CD14-positive monocyte (primary cell): Measurements from ENCODE around the gene NOP56. TPM values are rescaled to one million over a fixed set of nuclear protein-coding genes. Genes with fewer than 3 reads are reported as not detected.

Experiments
- DNase-seq, 3 donors: peaks; one replicate each; pipeline ENCODE4 v3.0.0-alpha.2; 2011 to 2022
- H2AFZ ChIP-seq: 2 replicates; pipeline ENCODE4 v1.6.0; 2012; ENCODE audit warnings: mild to moderate bottlenecking, low read depth, low read length, inconsistent platforms; ENCODE audit not compliant: insufficient read depth, poor library complexity, severe bottlenecking
- H3K27ac ChIP-seq, 2 donors: 1 replicate in 1 of 2; 2 replicates in 1 of 2; pipeline ENCODE4 v1.5.1; 2012 to 2013; ENCODE audit warnings: low read length in 2 of 2, control low read depth in 1 of 2, inconsistent platforms in 1 of 2, low read depth in 1 of 2, mild to moderate bottlenecking in 1 of 2
- H3K27me3 ChIP-seq, 2 donors: one replicate each; pipeline versions ENCODE4 v1.6.0 to v1.6.1; 2011 to 2013; ENCODE audit warnings: low read length in 2 of 2; ENCODE audit not compliant: control insufficient read depth in 2 of 2, insufficient read depth in 2 of 2
- H3K36me3 ChIP-seq, 2 donors: replicated peaks in 1 of 2; 1 replicate in 1 of 2; 2 replicates in 1 of 2; pipeline versions ENCODE4 v1.5.1 to v1.6.1; 2012 to 2013; ENCODE audit warnings: low read length in 2 of 2, control low read depth in 1 of 2, inconsistent platforms in 1 of 2, mild to moderate bottlenecking in 1 of 2; ENCODE audit not compliant: insufficient read depth in 2 of 2, control insufficient read depth in 1 of 2
- H3K4me1 ChIP-seq, 2 donors: 1 replicate in 1 of 2; 2 replicates in 1 of 2; pipeline versions ENCODE4 v1.5.1 to v1.6.1; 2012 to 2013; ENCODE audit warnings: low read length in 2 of 2, control low read depth in 1 of 2, inconsistent platforms in 1 of 2, mild to moderate bottlenecking in 1 of 2, moderate library complexity in 1 of 2; ENCODE audit not compliant: insufficient read depth in 2 of 2, control insufficient read depth in 1 of 2
- H3K4me2 ChIP-seq: replicated peaks from 2 replicates; pipeline ENCODE3; 2012; ENCODE audit warnings: low read length, moderate library complexity, mild to moderate bottlenecking; ENCODE audit not compliant: poor library complexity, severe bottlenecking; ENCODE audit errors: extremely low read depth
- H3K4me3 ChIP-seq, 3 experiments: fragments of 200-600 bp in 1 of 3; sonication (generic) in 1 of 3; replicated peaks in 1 of 3; 1 replicate in 2 of 3; 2 replicates in 1 of 3; pipeline ENCODE4 v1.5.1; 2011 to 2013; ENCODE audit warnings: low read length in 3 of 3, mild to moderate bottlenecking in 3 of 3, control low read depth in 2 of 3, low read depth in 2 of 3, inconsistent platforms in 1 of 3, moderate library complexity in 1 of 3
- H3K79me2 ChIP-seq: 2 replicates; pipeline ENCODE4 v1.6.0; 2012; ENCODE audit warnings: mild to moderate bottlenecking, control low read depth, inconsistent platforms, low read length, moderate library complexity; ENCODE audit not compliant: insufficient read depth
- H3K9ac ChIP-seq: 2 replicates; pipeline ENCODE4 v1.6.0; 2017; ENCODE audit warnings: low read length, mild to moderate bottlenecking; ENCODE audit not compliant: insufficient read depth, poor library complexity, severe bottlenecking
- H3K9me3 ChIP-seq, 2 donors: replicated peaks in 1 of 2; 1 replicate in 1 of 2; 2 replicates in 1 of 2; pipeline versions ENCODE4 v1.5.1 to v1.6.1; 2012 to 2013; ENCODE audit warnings: low read length in 2 of 2, control low read depth in 1 of 2; ENCODE audit not compliant: control insufficient read depth in 1 of 2, insufficient read depth in 1 of 2
- H4K20me1 ChIP-seq: 2 replicates; pipeline ENCODE4 v1.6.0; 2012; ENCODE audit warnings: mild to moderate bottlenecking, low read length, control low read depth, moderate library complexity; ENCODE audit not compliant: insufficient read depth
- H3K27ac Mint-ChIP-seq, 7 donors: one replicate each; pipeline ENCODE4 v1.8.0; 2020; ENCODE audit warnings: mild to moderate bottlenecking in 7 of 7, mixed read lengths in 7 of 7, moderate library complexity in 6 of 7, inconsistent platforms in 2 of 7
- H3K27me3 Mint-ChIP-seq, 3 donors: one replicate each; pipeline ENCODE4 v1.8.0; 2021 to 2022; ENCODE audit warnings: low read depth in 3 of 3, mild to moderate bottlenecking in 3 of 3, mixed read lengths in 3 of 3, moderate library complexity in 3 of 3, inconsistent platforms in 1 of 3
- H3K36me3 Mint-ChIP-seq, 2 donors: one replicate each; pipeline ENCODE4 v1.8.0; 2020; ENCODE audit warnings: mixed read lengths in 2 of 2, inconsistent platforms in 1 of 2, mild to moderate bottlenecking in 1 of 2
- H3K4me1 Mint-ChIP-seq: one replicate; pipeline ENCODE4 v1.8.0; 2020; ENCODE audit warnings: mild to moderate bottlenecking, mixed read lengths
- H3K4me3 Mint-ChIP-seq, 2 donors: one replicate each; pipeline ENCODE4 v1.8.0; 2020; ENCODE audit warnings: mild to moderate bottlenecking in 2 of 2, mixed read lengths in 2 of 2, moderate library complexity in 1 of 2
- H3K9me3 Mint-ChIP-seq, 7 donors: one replicate each; pipeline ENCODE4 v1.8.0; 2020 to 2022; ENCODE audit warnings: mixed read lengths in 7 of 7, mild to moderate bottlenecking in 6 of 7, moderate library complexity in 6 of 7, inconsistent platforms in 2 of 7
- WGBS: methylation state at CpG from one replicate; pipeline ENCODE4 v1.1.5; 2013; ENCODE audit warnings: missing lambda C conversion rate; ENCODE audit not compliant: insufficient coverage; 5-methylcytosine and 5-hydroxymethylcytosine counted together
- intact Hi-C, 2 donors: fragments of 100-400 bp; cut with micrococcal nuclease; formaldehyde crosslinking; loops; one replicate each; pipeline versions ENCODE4 v1.15.0 to v1.15.1; 2023
- polyA plus RNA-seq, 3 donors: library from polyadenylated mRNA; depleted of rRNA in 1 of 3; unstranded in 2 of 3; stranded (reverse) in 1 of 3; fragments of 300-500 nt in 2 of 3; fragments of >200 nt in 1 of 3; fragmentation: Illumina TruSeq in 2 of 3; gene quantifications; 1 replicate in 2 of 3; 2 replicates in 1 of 3; pipeline ENCODE4 v1.2.3, GENCODE V29; 2012 to 2021
- TF ChIP-seq, protein P1 (sequence below): fragments of 200-600 bp; IDR thresholded peaks from one replicate; pipeline ENCODE4 v1.8.0; 2022; ENCODE audit warnings: antibody characterized with exemption, mild to moderate bottlenecking

NOP56 gene
- polyA plus RNA-seq, 3 donors: 27.3 to 102 (median 33.1) TPM

- H3K27ac ChIP-seq: peak overlapping the region; percentile 97
- H3K4me3 Mint-ChIP-seq: peak overlapping the region; percentile 90 to 94
- DNase-seq: no peak
- intact Hi-C loops: loop anchor here in 1 of 2 donors (10.0 kb wide), 1 partner anchor 139 kb away; no protein-coding TSS in a partner anchor
- H3K9ac ChIP-seq: peak overlapping the region; percentile 71
- H3K4me1 ChIP-seq: peaks cover 15 to 16% of the 10 kb centered on the region in 2 donors
- H3K9me3 Mint-ChIP-seq: peaks cover 0 to 3% (median 2%) of the 10 kb centered on the region in 7 donors
- peaks cover 40 to 48% of the 10 kb centered on the region in 2 donors for H3K36me3 Mint-ChIP-seq
- H4K20me1 ChIP-seq: peaks cover 4% of the 10 kb centered on the region
- H3K79me2 ChIP-seq: peaks cover 14% of the 10 kb centered on the region
- no peaks in the 10 kb centered on the region for H3K9me3 ChIP-seq
- peak overlapping the region; percentile 97 for H3K4me2 ChIP-seq
- H3K36me3 ChIP-seq: peaks cover 39 to 41% of the 10 kb centered on the region in 2 donors
- H3K4me3 ChIP-seq: peak overlapping the region; percentile 79 to 98 (median 86)
- H2AFZ ChIP-seq: peak overlapping the region; percentile 92
- TF ChIP-seq, protein P1, sequence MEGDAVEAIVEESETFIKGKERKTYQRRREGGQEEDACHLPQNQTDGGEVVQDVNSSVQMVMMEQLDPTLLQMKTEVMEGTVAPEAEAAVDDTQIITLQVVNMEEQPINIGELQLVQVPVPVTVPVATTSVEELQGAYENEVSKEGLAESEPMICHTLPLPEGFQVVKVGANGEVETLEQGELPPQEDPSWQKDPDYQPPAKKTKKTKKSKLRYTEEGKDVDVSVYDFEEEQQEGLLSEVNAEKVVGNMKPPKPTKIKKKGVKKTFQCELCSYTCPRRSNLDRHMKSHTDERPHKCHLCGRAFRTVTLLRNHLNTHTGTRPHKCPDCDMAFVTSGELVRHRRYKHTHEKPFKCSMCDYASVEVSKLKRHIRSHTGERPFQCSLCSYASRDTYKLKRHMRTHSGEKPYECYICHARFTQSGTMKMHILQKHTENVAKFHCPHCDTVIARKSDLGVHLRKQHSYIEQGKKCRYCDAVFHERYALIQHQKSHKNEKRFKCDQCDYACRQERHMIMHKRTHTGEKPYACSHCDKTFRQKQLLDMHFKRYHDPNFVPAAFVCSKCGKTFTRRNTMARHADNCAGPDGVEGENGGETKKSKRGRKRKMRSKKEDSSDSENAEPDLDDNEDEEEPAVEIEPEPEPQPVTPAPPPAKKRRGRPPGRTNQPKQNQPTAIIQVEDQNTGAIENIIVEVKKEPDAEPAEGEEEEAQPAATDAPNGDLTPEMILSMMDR: no peak
- peak overlapping the region; percentile 87 to 96 (median 95) for H3K27ac Mint-ChIP-seq
- WGBS: 15% methylated on average over 3 of the region's 13 CpGs
- peaks cover 0 to 2% of the 10 kb centered on the region in 2 donors for H3K27me3 ChIP-seq
- H3K4me1 Mint-ChIP-seq: peaks cover 12% of the 10 kb centered on the region
- H3K27me3 Mint-ChIP-seq: peaks cover 2 to 5% (median 4%) of the 10 kb centered on the region in 3 donors
These were observed 11.0 kb downstream of the NOP56 start for GRCh38 chr20:2663364-2663886.

- peak within 1 kb of the TSS; percentile 92 for H2AFZ ChIP-seq
- H3K9me3 Mint-ChIP-seq: peaks cover 0 to 3% (median 2%) of the 10 kb centered on the region in 7 donors
- peak within 1 kb of the TSS; percentile 97 for H3K4me2 ChIP-seq
- H3K36me3 Mint-ChIP-seq: peaks cover 33 to 41% of the 10 kb centered on the region in 2 donors
- DNase-seq: peak; percentile 96 to 98 (median 97)
- peaks cover 32 to 34% of the 10 kb centered on the region in 2 donors for H3K36me3 ChIP-seq
- H3K4me3 ChIP-seq: peak within 1 kb of the TSS; percentile 79 to 98 (median 86)
- H3K4me3 Mint-ChIP-seq: peak within 1 kb of the TSS; percentile 90 to 94
- peaks cover 2 to 7% (median 6%) of the 10 kb centered on the region in 3 donors for H3K27me3 Mint-ChIP-seq
- TF ChIP-seq, protein P1: no peak
- H3K79me2 ChIP-seq: peaks cover 14% of the 10 kb centered on the region
- intact Hi-C loops: loop anchor here in 1 of 2 donors (10.0 kb wide), 1 partner anchor 139 kb away; no protein-coding TSS in a partner anchor
- no peaks in the 10 kb centered on the region for H3K9me3 ChIP-seq
- peaks cover 12% of the 10 kb centered on the region for H3K4me1 Mint-ChIP-seq
- no peaks in the 10 kb centered on the region for H4K20me1 ChIP-seq
- peaks cover 15 to 16% of the 10 kb centered on the region in 2 donors for H3K4me1 ChIP-seq
- H3K27ac ChIP-seq: peak within 1 kb of the TSS; percentile 97
- peaks cover 0 to 2% of the 10 kb centered on the region in 2 donors for H3K27me3 ChIP-seq
- 1% methylated on average over 34 of the region's 49 CpGs for WGBS
- H3K27ac Mint-ChIP-seq: peak within 1 kb of the TSS; percentile 92 to 96 (median 95)
- H3K9ac ChIP-seq: peak within 1 kb of the TSS; percentile 71
These were observed 11.7 kb downstream of the NOP56 start, which contains the start of gene IDH3B for GRCh38 chr20:2663887-2664719. IDH3B (minus strand) TSS chr20:2664216; CDS start chr20:2664188, 28 bp downstream.
